Cardiac muscle cell (in vitro differentiated cells and primary cell): ENCODE data around the gene MRPL53. TPM values are rescaled to one million over a fixed set of nuclear protein-coding genes. Genes with fewer than 3 reads are reported as not detected.
A peak's percentile ranks its signal among the peaks of the same experiment; 100 is the strongest.

Source experiments
- DNase-seq, 2 donors: peaks; one replicate each; pipeline versions ENCODE4 v3.0.0 to v3.0.0-alpha.2; 2010 to 2017; ENCODE audit warnings: low read depth in 1 of 2, low spot score in 1 of 2
- H3K27ac ChIP-seq: fragments of 200-600 bp; sonication (generic); 2 replicates; pipeline ENCODE4 v1.5.1; 2016
- H3K27me3 ChIP-seq: fragments of 200-600 bp; sonication (generic); 2 replicates; pipeline ENCODE4 v1.6.0; 2016; ENCODE audit warnings: control low read depth
- H3K36me3 ChIP-seq: fragments of 200-600 bp; sonication (generic); 2 replicates; pipeline ENCODE4 v1.5.1; 2016; ENCODE audit warnings: control low read depth
- H3K4me1 ChIP-seq: fragments of 200-600 bp; sonication (generic); 2 replicates; pipeline ENCODE4 v1.8.1; 2017; ENCODE audit warnings: low read depth, mild to moderate bottlenecking, mixed run types
- H3K4me3 ChIP-seq: fragments of 200-600 bp; sonication (generic); 2 replicates; pipeline ENCODE4 v1.5.1; 2016; ENCODE audit warnings: mild to moderate bottlenecking
- H3K9me3 ChIP-seq: fragments of 200-600 bp; sonication (generic); 2 replicates; pipeline ENCODE4 v1.5.1; 2017; ENCODE audit warnings: low read depth, mild to moderate bottlenecking, control low read depth
- polyA plus RNA-seq: library from polyadenylated mRNA; unstranded; fragments of >200 nt; fragmentation: Nextera tagmentation; extraction: Ambion mirVana; gene quantifications from 2 replicates; pipeline ENCODE4 v1.2.1, GENCODE V29; 2016
- total RNA-seq: library from RNA; depleted of rRNA; stranded (reverse); fragments of >200 nt; gene quantifications from 2 replicates; pipeline ENCODE4 v1.2.3, GENCODE V29; 2016
- TF ChIP-seq, protein P1 (sequence below): IDR thresholded peaks from 2 replicates; pipeline ENCODE4 v1.5.1; 2012; ENCODE audit warnings: low read depth, mild to moderate bottlenecking, low read length

Gene MRPL53
- total and polyA plus RNA-seq, 2 experiments from 2014 or later: 50.8 to 132 TPM

- Histone ChIP-seq H3K27ac (peak overlapping the region; percentile 98), H3K4me3 (peak overlapping the region; percentile 41), H3K4me1 (peaks cover 14% of the 10 kb centered on the region), H3K27me3 (no peaks in the 10 kb centered on the region), H3K36me3 (no peaks in the 10 kb centered on the region), H3K9me3 (no peaks in the 10 kb centered on the region)
- no peak for DNase-seq
- TF ChIP-seq, protein P1, sequence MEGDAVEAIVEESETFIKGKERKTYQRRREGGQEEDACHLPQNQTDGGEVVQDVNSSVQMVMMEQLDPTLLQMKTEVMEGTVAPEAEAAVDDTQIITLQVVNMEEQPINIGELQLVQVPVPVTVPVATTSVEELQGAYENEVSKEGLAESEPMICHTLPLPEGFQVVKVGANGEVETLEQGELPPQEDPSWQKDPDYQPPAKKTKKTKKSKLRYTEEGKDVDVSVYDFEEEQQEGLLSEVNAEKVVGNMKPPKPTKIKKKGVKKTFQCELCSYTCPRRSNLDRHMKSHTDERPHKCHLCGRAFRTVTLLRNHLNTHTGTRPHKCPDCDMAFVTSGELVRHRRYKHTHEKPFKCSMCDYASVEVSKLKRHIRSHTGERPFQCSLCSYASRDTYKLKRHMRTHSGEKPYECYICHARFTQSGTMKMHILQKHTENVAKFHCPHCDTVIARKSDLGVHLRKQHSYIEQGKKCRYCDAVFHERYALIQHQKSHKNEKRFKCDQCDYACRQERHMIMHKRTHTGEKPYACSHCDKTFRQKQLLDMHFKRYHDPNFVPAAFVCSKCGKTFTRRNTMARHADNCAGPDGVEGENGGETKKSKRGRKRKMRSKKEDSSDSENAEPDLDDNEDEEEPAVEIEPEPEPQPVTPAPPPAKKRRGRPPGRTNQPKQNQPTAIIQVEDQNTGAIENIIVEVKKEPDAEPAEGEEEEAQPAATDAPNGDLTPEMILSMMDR: no peak
Observed at GRCh38 chr2:74441170-74441689, 31.2 kb downstream of the MRPL53 start.

DNA sequence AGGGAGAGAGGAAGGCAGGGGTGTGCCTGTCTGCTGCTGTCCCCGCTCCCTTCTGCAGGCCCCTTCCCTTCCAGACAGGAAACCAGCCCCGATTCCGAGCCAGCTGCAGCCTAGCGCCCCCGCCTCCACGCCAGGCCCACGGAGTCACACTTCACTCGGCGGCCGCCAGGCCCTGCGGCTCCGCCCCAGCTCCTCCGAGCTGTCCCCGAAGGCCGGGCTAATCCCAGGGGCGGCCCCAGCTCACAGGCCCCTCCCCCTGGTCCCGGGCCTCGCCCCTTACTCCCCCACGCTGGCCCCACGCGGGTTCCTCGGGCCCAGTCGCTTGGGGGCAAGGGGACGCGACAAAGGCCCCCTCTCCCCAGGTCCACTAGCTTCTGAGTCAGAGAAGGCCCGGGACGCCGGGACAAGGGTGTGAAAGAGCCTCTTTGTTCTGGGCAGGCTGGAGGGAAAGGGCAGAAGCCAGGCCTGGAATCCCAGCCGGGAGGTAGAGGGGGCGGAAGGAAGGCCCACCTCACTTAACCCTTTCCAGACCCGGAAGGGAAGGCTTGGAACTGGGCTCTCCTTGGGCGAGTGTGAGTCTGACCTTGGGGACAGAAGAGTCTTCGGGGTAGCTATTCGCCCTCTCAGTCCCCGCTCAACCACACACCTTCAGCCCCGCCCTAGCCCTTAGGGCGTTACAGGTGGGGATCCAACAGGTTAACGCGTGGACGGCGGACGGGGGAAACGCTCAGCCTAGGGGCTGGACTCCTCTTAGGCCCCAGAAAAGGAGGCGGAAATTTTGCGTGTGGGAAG, 31.9 kb downstream of the MRPL53 start:
- no peaks in the 10 kb centered on the region for H3K27me3 ChIP-seq
- no peaks in the 10 kb centered on the region for H3K36me3 ChIP-seq
- no peaks in the 10 kb centered on the region for H3K9me3 ChIP-seq
- TF ChIP-seq, protein P1: peak; percentile 13
- H3K27ac ChIP-seq: peak overlapping the region; percentile 98
- peaks cover 14% of the 10 kb centered on the region for H3K4me1 ChIP-seq
- peak; percentile 90 to 95 for DNase-seq
- H3K4me3 ChIP-seq: peak overlapping the region; percentile 41

GRCh38 chr2:74439803-74440377, 32.6 kb downstream of the MRPL53 start:
- Histone ChIP-seq H3K36me3 (no peaks in the 10 kb centered on the region), H3K27me3 (no peaks in the 10 kb centered on the region), H3K9me3 (no peaks in the 10 kb centered on the region), H3K27ac (peak overlapping the region; percentile 98), H3K4me3 (peak overlapping the region; percentile 41), H3K4me1 (peaks cover 14% of the 10 kb centered on the region)
- TF ChIP-seq, protein P1: no peak
- DNase-seq: peak; percentile 50 to 79

DNA sequence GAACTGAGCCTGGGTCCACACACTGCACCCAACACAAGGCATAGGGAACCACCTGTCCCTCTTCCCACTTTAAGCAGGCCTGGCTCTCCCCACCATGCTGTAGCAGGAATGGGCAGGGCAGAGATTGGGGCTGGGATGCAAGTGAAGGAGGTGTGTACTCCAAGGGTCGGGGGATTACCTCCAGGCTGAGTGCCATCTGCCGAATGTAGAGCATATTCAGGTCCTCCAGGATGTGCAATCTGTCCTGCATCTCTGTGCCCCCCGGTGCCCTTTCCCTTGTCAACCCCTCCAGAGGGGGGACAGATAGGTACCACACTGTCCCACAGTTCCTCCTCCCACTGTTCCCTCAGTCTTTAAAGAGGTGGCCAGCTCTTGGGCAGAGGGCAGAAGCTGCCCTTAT, 33.1 kb downstream of the MRPL53 start:
- Histone ChIP-seq H3K27me3 (no peaks in the 10 kb centered on the region), H3K9me3 (no peaks in the 10 kb centered on the region), H3K36me3 (no peaks in the 10 kb centered on the region), H3K4me1 (peaks cover 14% of the 10 kb centered on the region), H3K27ac (peak overlapping the region; percentile 98), H3K4me3 (peak overlapping the region; percentile 41)
- no peak for DNase-seq
- TF ChIP-seq, protein P1: no peak

GRCh38 chr2:74438248-74438647, 34.2 kb downstream of the MRPL53 start:
- Histone ChIP-seq H3K27me3 (no peaks in the 10 kb centered on the region), H3K36me3 (no peaks in the 10 kb centered on the region), H3K4me3 (no peak overlapping the region), H3K27ac (no peak overlapping the region), H3K4me1 (peaks cover 14% of the 10 kb centered on the region), H3K9me3 (no peaks in the 10 kb centered on the region)
- no peak for DNase-seq
- TF ChIP-seq, protein P1: no peak
